Measurements from ENCODE around the gene PRKCE. TPM values are rescaled to one million over a fixed set of nuclear protein-coding genes. Genes with fewer than 3 reads are reported as not detected.

PRKCE gene
- total RNA-seq, 1 donor from 2014 or later = 24.2 TPM

DNA sequence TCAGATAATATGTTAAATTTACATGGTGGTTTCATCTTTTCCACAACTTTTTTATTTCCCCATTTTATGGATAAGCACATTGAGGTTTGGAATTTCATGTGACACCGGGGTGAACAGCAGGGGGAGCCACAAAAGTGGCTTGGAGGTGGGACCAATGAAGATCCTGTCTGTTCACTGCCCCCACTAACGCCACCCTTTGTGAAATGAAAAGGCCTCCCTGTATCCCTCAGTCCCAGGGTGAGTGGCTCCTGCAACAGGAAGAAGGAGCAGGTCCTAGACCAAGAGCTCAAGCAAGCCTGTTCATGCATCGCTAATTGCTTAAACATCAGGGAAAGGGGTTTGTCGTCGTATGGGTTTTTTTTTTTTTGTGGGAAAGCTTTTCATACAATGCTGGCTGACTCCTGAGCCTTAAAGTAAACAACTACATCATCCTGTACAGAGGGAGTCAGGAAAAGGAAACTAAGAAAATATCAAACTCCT is 377.9 kb downstream of the PRKCE start:
- peak; percentile 54 for DNase-seq (ENCODE audit: low spot score)
- Mint-ChIP-seq H3K27ac (ENCODE audit: unreplicated experiment) (peak overlapping the region; percentile 99), H3K36me3 (ENCODE audit: low read depth, unreplicated experiment) (peaks cover 11% of the 10 kb centered on the region), H3K4me1 (ENCODE audit: unreplicated experiment) (peaks cover 52% of the 10 kb centered on the region), H3K27me3 (ENCODE audit: unreplicated experiment) (peaks cover 4% of the 10 kb centered on the region), H3K9me3 (ENCODE audit: unreplicated experiment) (no peaks in the 10 kb centered on the region), H3K4me3 (ENCODE audit: unreplicated experiment) (no peak overlapping the region)
- TF ChIP-seq, protein P1, sequence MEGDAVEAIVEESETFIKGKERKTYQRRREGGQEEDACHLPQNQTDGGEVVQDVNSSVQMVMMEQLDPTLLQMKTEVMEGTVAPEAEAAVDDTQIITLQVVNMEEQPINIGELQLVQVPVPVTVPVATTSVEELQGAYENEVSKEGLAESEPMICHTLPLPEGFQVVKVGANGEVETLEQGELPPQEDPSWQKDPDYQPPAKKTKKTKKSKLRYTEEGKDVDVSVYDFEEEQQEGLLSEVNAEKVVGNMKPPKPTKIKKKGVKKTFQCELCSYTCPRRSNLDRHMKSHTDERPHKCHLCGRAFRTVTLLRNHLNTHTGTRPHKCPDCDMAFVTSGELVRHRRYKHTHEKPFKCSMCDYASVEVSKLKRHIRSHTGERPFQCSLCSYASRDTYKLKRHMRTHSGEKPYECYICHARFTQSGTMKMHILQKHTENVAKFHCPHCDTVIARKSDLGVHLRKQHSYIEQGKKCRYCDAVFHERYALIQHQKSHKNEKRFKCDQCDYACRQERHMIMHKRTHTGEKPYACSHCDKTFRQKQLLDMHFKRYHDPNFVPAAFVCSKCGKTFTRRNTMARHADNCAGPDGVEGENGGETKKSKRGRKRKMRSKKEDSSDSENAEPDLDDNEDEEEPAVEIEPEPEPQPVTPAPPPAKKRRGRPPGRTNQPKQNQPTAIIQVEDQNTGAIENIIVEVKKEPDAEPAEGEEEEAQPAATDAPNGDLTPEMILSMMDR (IDR thresholded peaks at IDR 0.05; ENCODE audit: unreplicated experiment) = peak; percentile 49

DNA sequence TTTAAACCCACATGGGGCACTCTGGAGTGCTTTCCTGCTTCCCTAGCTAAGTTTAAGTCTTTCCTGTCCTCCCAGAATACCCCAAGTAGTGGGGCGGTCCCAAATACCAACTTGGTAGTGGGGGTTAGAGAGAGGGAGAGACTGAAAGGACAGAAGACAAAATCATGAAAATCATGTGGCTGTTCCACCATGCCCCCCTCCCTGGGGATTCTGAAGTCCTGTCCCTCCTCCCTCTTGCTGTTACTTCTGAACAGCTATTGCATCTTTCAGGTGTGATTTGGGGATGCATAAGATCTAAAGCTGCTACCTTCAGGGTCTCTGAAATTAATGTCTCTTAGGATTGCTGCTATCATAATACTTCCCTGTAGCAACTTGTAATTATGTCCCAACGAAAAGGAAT is 378.9 kb downstream of the PRKCE start:
- TF ChIP-seq, protein P1 (IDR thresholded peaks at IDR 0.05; ENCODE audit: unreplicated experiment) = no peak
- H3K27ac Mint-ChIP-seq (ENCODE audit: unreplicated experiment) = peak overlapping the region; percentile 99
- H3K9me3 Mint-ChIP-seq (ENCODE audit: unreplicated experiment) = no peaks in the 10 kb centered on the region
- no peak for DNase-seq (ENCODE audit: low spot score)
- peaks cover 48% of the 10 kb centered on the region for H3K4me1 Mint-ChIP-seq (ENCODE audit: unreplicated experiment)
- H3K27me3 Mint-ChIP-seq (ENCODE audit: unreplicated experiment) = peaks cover 4% of the 10 kb centered on the region
- no peak overlapping the region for H3K4me3 Mint-ChIP-seq (ENCODE audit: unreplicated experiment)
- H3K36me3 Mint-ChIP-seq (ENCODE audit: low read depth, unreplicated experiment) = peaks cover 11% of the 10 kb centered on the region

DNA sequence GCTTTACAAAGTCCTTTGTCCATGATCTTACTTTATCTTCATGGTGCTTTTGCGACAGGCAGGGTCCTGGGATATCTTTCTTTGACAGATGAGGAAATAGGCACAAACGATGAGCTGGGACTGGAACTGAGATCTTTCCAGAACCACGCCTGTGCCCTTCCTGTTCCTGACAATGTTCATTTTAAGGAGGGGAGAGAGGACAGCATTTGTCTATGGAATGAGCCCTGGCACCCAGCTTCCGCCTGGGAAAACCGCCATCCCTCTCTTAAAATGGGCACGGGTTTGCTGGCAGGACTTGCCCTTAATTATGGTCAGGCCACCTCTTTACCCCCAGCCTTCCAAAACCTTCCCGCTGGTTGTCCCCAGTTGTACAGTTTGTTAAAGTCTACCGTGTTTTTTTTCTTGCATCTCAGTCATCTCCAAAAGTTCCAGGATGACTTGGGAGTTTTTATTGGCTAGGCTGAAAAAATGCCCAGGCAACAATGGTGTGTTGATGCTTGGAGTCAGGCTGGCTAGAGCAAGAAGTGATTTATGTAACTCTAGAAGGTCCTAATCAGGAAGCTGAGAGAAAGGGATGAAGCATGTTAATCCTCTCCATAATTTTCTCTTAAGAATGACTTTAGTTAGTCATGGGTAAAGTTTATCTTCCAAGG is 380.8 kb downstream of the PRKCE start:
- DNase-seq (ENCODE audit: low spot score) = no peak
- H3K4me3 Mint-ChIP-seq (ENCODE audit: unreplicated experiment) = no peak overlapping the region
- no peaks in the 10 kb centered on the region for H3K9me3 Mint-ChIP-seq (ENCODE audit: unreplicated experiment)
- no peak overlapping the region for H3K27ac Mint-ChIP-seq (ENCODE audit: unreplicated experiment)
- H3K27me3 Mint-ChIP-seq (ENCODE audit: unreplicated experiment) = no peaks in the 10 kb centered on the region
- H3K36me3 Mint-ChIP-seq (ENCODE audit: low read depth, unreplicated experiment) = peaks cover 11% of the 10 kb centered on the region
- TF ChIP-seq, protein P1 (IDR thresholded peaks at IDR 0.05; ENCODE audit: unreplicated experiment) = no peak
- peaks cover 43% of the 10 kb centered on the region for H3K4me1 Mint-ChIP-seq (ENCODE audit: unreplicated experiment)

DNA sequence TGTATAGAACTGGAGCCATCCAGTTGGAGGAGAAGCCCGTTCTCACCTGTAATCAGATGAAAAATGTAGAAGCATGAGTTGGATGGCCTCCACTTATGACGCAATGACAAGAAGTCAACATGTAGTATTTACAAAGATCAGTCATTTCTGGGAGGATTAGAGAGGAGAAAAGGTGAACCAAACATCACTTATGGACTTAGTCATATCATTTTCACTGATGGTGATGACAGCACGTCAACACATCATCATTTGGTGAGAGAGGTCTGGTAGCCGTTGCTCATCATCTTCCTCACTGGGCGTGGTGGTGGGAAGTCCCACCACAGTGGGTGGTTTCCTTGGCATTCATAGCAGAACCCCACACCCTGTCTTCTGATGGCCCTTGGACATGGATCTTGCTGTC is 381.5 kb downstream of the PRKCE start:
- peaks cover 50% of the 10 kb centered on the region for H3K4me1 Mint-ChIP-seq (ENCODE audit: unreplicated experiment)
- H3K9me3 Mint-ChIP-seq (ENCODE audit: unreplicated experiment) = no peaks in the 10 kb centered on the region
- no peak overlapping the region for H3K27ac Mint-ChIP-seq (ENCODE audit: unreplicated experiment)
- no peak overlapping the region for H3K4me3 Mint-ChIP-seq (ENCODE audit: unreplicated experiment)
- peaks cover 11% of the 10 kb centered on the region for H3K36me3 Mint-ChIP-seq (ENCODE audit: low read depth, unreplicated experiment)
- H3K27me3 Mint-ChIP-seq (ENCODE audit: unreplicated experiment) = no peaks in the 10 kb centered on the region
- TF ChIP-seq, protein P1 (IDR thresholded peaks at IDR 0.05; ENCODE audit: unreplicated experiment) = no peak
- DNase-seq (ENCODE audit: low spot score) = no peak

DNA sequence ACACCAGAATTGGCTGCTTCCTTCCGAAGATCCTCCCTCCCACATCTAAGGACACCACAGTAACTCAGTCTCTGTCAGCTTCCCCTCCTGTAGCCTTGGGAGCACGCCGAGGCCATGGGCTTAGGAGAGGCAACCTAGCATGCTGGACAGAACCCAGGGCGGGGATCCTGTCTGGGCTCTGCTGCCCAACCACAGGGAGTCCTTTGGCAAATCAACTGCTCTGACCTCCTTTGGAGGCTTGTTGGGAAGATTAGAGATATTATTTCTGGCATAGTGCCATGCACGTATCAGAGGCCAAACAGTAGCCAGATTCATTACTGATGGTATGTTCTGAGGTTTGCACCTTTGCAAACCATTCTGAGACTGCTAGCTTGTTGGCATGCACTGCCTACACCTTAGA is 383.1 kb downstream of the PRKCE start:
- no peak overlapping the region for H3K4me3 Mint-ChIP-seq (ENCODE audit: unreplicated experiment)
- TF ChIP-seq, protein P1 (IDR thresholded peaks at IDR 0.05; ENCODE audit: unreplicated experiment) = no peak
- H3K27ac Mint-ChIP-seq (ENCODE audit: unreplicated experiment) = no peak overlapping the region
- no peaks in the 10 kb centered on the region for H3K9me3 Mint-ChIP-seq (ENCODE audit: unreplicated experiment)
- DNase-seq (ENCODE audit: low spot score) = no peak
- no peaks in the 10 kb centered on the region for H3K27me3 Mint-ChIP-seq (ENCODE audit: unreplicated experiment)
- peaks cover 4% of the 10 kb centered on the region for H3K36me3 Mint-ChIP-seq (ENCODE audit: low read depth, unreplicated experiment)
- peaks cover 40% of the 10 kb centered on the region for H3K4me1 Mint-ChIP-seq (ENCODE audit: unreplicated experiment)

All from endothelial cell (in vitro differentiated cells).